Suppressor macrophage (primary cell): ENCODE results near the gene ATXN7L3B.
A peak's percentile ranks its signal among the peaks of the same experiment; 100 is the strongest.
"Not testable (repeated sequence)": the region's sequence is repeated elsewhere in the genome, so short reads cannot be mapped to it uniquely, and the experiment has no call there.

Experiments
- DNase-seq, 4 experiments: peaks; one replicate each; pipeline ENCODE4 v3.0.0-alpha.2; 2020 to 2022
- total RNA-seq, 17 experiments: gene quantifications; one replicate each; lab custom pipeline; 2026; ENCODE audit warnings: mixed read lengths in 6 of 17, inconsistent platforms in 3 of 17; lab: John Stamatoyannopoulos, UW

The ATXN7L3B gene
- total RNA-seq: 41.7 to 83.2 (median 63.6) reads per million in 17 experiments

GRCh38 chr12:74537707-74538385, at the start of gene ATXN7L3B:
TSS of gene ATXN7L3B (plus strand) at chr12:74537835. CDS start at chr12:74538113, 278 bp downstream.
- DNase-seq: peak; percentile 96 to 98 (median 97)

GRCh38 chr12:74488134-74488533, 49.5 kb upstream of the ATXN7L3B start:
- DNase-seq: no peak

DNA sequence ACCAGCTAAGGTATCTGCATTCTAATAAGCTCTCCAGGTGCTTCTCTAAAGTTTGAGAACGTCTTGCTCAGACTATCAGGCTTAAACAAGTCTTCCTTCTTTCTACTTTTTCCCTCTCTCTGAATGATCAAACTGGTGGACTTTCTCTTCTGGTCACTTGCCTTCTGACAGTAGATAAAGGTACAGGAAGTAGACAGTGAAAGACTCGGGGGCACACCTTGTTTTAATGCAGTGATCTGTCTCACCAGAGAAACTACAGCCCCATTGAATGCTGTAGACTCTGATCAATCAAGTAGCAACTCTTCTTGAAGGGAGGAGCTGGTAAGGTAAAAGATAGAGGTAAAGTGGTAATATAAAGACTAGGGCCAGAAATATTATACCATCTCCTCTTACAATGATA, 48.1 kb upstream of the ATXN7L3B start:
- DNase-seq: no peak

GRCh38 chr12:74490390-74491064, 47.1 kb upstream of the ATXN7L3B start:
- DNase-seq: no peak

DNA sequence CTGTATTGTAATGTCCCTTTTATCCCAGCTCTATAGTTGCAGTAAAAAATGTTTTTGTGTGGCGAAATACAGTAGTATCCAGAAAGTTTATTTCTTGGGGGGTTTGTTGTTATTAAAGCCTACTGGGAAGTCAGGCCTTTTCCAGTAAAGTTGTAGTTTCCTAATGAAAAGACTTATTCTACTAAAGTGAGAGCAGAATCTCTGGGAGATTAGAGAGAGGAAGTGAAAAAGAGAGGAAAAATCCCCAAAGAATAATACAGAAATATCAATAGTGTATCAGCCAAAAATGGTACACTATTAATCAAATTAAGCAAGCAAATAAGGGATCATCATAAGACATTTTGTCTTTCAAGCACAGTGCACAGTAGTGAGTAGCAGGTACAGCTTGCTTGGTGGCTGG, 46.3 kb upstream of the ATXN7L3B start:
- no peak for DNase-seq

GRCh38 chr12:74499192-74499591, 38.4 kb upstream of the ATXN7L3B start:
- DNase-seq: no peak

GRCh38 chr12:74508873-74509657, 28.6 kb upstream of the ATXN7L3B start:
- not testable (repeated sequence) for DNase-seq

DNA sequence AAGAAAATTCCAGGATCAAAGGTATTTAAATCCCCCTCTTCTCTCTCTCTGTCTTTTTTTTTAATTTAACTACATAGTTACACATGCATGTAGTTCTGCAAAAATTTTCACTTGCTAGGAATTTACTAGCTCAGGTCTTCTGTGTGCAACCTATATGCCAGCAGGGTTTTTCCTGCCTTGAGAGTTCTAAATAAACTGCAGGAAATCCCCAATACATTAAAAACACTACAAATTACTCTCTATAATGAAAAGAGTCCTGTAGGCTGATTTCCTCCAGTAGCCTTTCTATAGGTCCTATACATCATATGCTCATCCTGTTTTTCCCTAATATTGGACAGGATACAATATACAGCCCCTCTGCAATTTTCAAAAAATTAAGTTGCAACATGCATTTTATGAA, 27.7 kb upstream of the ATXN7L3B start:
- DNase-seq: no peak

DNA sequence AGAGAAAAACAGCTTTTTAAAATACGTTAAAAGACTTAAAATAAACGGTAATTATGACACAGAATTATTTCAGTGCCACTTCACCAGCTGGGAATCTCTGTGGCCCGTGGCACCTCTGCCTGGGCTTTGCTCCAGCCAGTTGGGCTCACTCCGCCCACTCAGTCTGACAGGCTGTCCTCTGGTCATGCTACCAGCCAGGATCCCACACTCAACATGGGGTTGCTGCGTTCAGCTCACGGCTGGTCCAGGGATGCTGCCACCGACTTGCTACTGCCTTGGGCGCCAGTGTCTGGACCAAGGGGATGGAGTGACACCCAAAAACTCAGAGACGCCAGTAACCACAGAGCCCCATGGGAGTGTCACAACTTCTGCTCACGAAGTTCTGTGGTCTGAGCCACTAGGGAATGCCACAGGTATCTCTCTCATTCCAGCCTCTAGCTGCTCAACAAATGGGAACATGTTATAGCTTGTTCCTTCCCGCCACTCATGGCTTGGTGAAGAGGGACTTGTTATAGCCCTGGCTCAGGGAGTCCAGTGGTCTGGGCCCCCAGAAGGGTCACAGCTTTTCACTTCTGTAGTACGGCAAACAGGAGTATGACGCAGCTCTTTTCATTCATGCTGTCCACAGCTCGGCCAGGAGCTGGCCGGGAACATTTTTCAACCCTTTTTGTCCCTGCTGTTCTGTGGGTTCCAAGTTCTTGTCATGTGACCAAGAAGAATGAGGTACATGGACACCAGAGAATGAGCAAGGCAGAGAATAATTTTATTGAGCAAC, 23.4 kb upstream of the ATXN7L3B start:
- no peak for DNase-seq

DNA sequence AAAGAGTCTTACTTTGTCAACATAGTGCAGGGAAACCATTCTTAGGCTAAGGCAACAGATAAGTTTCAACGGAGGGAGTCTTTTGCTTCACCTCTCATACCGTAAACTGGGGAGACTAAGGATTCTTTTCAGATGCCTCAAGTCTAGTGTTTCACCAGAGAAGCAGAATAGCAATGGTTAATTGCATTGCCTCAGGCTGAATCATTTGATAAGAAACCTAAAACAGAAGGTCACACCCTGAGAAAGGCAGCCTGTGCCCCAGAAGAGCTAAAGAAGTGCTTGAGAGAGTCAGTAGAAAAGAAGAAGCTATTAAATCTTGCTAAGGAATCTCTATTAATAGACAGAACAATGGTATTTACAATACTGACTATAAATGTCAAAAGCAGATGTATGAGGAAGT, 21.8 kb upstream of the ATXN7L3B start:
- DNase-seq: no peak

DNA sequence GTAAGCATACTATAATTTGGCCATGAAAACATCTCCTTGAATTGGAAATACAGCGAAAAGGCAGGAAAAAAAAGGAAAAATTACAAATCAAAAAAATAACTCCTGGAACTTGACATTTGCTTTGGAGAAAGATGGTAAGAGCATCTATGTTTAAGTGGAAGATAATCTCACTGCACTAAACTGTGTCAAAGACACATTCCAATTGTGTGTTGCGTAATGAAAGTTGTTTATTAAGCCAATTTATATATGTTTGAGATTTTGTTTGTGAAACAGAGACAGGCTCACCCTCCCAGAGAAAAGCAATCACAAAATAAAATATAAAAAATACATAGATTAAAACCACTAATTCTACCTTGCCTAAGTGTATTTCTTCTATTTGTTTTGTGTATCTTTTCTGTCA, 11.1 kb upstream of the ATXN7L3B start:
- DNase-seq: no peak

DNA sequence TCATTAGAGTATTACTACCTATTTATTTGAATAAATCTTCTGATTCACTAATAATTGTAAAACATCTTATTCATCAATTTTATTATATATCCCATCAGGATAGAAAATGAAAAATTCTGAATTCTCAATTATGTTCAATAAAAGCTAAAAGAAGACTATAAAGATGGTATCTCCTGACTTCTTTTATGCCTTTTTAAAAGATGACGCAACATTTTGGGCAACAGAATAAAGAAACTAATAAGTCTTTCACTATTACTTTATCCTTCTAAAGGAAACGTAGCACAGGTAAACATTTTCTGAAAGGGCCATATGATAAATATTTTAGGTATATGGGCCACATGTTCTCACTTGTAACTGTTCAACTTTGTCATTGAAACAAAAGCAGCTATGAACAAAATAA, 10.1 kb upstream of the ATXN7L3B start:
- no peak for DNase-seq

DNA sequence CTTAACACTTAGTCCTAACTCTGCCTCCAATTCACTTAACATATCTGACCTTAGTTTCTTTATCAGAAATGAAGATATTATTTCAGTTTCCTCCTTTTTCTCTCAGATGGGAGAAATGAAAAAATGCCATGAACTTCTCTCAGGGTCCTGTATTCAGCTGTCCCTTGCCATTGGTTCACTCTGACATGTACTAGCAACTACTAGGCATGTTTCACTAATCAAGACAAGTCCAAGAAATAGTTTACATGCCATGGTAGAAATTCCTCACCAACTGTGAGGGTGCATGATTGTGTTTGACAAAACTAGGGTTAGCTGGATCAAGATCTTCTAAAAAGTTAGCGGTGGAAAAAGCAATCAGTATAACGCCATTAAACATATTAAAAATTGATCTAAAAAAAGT, 7.0 kb upstream of the ATXN7L3B start:
- no peak for DNase-seq

- DNase-seq: peak in 3 of 4 experiments; percentile 2 to 38 (median 17)
Observed at GRCh38 chr12:74535536-74535935, 2.1 kb upstream of the ATXN7L3B start.

- DNase-seq: peak; percentile 29 to 77 (median 58)
Observed at GRCh38 chr12:74537126-74537706, 419 bp upstream of the ATXN7L3B start.

GRCh38 chr12:74538491-74539258, 1.0 kb downstream of the ATXN7L3B start:
- DNase-seq: peak; percentile 11 to 22 (median 15)

GRCh38 chr12:74539261-74539660, 1.6 kb downstream of the ATXN7L3B start:
- no peak for DNase-seq

DNA sequence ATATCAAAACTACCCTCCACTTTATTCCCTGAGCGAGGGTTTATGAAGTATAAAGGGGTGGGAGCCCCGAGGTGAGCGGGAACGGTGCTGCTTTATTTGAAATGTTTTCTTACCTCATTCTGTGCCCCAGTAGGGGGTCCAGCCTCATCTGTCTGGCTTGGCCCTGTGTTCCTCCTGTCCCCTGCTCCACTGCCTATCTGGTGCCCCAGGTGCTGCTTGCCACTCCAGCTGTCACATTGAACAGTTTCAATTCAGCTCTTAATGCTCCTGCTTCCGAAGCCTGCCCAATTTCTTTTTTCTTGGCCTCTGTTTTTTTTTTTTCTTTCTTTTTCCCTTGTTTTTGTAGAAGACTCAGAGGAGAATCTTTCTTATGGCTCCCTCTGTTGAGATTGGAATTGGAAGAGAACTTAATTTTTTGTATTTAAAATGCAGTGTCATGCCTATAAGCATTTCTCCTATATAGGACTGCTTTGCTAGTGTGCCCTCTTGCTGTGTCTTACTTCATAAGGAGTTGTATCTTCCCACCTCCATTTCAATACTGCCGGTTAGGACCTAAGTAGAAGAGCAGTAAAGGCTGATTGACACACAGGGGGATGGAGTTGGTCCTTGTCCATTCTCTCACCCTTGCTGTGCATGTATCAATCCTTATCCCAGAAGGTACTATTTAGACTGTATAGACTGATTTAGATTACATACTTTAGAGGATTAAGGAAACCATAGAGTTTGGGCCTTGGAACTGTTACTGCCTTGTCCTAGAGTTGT, 2.3 kb downstream of the ATXN7L3B start:
- no peak for DNase-seq

- no peak for DNase-seq
Observed at GRCh38 chr12:74541074-74541473, 3.4 kb downstream of the ATXN7L3B start.

DNA sequence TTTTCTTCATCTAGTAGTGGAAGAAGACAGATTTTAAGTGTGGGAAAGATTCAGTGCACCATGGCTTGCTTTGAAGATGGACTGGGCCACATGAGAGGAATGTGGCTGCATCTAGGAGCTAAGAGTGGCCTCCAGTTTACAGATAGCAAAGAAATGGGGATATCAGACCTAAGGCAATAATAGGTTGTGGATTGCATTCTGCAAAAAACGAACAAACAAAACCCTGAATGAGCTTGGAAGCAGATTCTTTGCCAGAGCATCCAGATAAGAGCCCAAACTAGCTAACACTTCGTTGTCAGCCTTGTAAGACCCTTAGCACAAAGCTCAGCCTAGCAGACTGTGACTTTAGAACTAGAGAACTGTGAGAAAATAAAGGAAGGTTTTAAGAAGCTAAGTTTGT, 9.6 kb downstream of the ATXN7L3B start:
- no peak for DNase-seq

DNA sequence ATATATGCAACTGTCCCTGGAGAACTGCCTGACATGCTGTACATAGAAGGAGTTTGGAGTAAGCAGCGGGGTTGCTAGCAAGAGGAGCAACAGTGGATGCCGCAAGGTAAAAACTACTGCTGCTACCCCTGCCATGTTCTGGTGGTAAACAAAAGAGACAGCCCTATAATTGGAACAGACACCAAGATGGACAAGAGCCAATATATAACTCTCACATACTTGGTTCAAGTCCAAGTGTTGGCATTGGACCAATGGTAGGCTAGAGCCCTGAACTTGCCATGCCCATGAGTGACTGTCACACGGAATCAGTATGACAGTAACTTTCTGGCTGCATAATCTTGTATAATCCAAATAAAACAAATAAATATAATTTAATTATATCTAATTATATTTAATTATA, 13.7 kb downstream of the ATXN7L3B start:
- no peak for DNase-seq
